ENCODE measurements around the gene TAF1A.

The TAF1A gene

DNA sequence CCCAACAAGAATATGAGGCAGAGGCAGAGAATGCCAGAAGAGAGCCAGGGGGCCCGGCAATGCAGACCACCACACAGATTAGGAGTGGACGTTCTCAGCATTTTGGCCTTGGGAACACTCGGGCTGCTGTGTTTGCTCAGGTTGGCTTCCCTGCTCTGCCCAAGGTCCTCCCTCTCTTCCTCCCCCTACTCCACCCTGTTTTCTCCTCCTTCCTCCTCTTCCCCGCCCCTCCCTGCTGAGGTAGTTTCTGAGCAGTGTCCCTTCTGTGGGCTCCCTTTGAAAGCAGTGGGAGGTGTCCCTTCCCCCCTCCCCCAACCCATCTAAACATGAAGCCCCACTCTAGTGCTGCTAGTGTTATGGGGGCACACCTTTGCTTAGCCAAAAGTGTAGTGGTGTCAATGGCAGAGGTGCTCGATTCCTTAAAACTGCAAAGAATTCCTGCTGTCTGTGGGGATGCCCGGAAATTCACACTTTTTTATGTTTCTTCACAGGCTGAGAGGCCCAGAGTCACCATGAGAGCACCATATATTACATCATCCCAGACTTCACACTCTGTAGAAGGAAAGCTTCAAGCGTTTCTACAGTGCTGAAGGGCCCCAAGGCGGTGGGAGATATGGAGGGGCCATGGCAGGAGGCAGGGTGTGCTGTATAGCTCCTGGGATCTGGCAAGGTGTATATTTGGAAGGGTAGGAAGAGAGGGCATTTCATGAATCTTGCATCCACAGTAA, 41.6 kb downstream of the TAF1A start, which contains the start of gene HHIPL2:
Gene HHIPL2, minus strand, starts transcription at position 161 of the 728 bp plus-strand sequence. Its CDS starts 60 bp downstream, at position 101.
- TF ChIP-seq, protein P1, sequence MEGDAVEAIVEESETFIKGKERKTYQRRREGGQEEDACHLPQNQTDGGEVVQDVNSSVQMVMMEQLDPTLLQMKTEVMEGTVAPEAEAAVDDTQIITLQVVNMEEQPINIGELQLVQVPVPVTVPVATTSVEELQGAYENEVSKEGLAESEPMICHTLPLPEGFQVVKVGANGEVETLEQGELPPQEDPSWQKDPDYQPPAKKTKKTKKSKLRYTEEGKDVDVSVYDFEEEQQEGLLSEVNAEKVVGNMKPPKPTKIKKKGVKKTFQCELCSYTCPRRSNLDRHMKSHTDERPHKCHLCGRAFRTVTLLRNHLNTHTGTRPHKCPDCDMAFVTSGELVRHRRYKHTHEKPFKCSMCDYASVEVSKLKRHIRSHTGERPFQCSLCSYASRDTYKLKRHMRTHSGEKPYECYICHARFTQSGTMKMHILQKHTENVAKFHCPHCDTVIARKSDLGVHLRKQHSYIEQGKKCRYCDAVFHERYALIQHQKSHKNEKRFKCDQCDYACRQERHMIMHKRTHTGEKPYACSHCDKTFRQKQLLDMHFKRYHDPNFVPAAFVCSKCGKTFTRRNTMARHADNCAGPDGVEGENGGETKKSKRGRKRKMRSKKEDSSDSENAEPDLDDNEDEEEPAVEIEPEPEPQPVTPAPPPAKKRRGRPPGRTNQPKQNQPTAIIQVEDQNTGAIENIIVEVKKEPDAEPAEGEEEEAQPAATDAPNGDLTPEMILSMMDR (IDR thresholded peaks at IDR 0.05; ENCODE audit: extremely low read depth, missing control alignments) = no peak
- no peak for DNase-seq (ENCODE audit: low spot score)

DNA sequence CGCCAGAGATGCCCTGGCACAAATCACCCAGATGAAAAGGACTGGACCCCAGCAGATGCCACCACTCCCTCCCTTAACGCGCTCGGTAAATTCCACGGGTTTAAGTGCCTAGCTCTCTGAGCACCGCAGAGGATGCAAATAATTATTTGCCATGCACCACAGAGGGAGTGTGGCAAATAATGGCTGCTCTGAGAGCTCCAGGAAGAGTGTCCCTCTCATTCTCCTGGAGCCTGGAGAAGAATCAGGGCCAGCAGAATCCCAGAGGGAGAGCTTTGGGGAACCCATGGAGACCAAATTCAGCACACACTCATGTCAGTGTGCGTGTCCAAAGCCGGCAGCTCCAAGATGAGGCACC, 42.5 kb downstream of the TAF1A start:
- DNase-seq (ENCODE audit: low spot score) = no peak
- TF ChIP-seq, protein P1 (IDR thresholded peaks at IDR 0.05; ENCODE audit: extremely low read depth, missing control alignments) = no peak

DNA sequence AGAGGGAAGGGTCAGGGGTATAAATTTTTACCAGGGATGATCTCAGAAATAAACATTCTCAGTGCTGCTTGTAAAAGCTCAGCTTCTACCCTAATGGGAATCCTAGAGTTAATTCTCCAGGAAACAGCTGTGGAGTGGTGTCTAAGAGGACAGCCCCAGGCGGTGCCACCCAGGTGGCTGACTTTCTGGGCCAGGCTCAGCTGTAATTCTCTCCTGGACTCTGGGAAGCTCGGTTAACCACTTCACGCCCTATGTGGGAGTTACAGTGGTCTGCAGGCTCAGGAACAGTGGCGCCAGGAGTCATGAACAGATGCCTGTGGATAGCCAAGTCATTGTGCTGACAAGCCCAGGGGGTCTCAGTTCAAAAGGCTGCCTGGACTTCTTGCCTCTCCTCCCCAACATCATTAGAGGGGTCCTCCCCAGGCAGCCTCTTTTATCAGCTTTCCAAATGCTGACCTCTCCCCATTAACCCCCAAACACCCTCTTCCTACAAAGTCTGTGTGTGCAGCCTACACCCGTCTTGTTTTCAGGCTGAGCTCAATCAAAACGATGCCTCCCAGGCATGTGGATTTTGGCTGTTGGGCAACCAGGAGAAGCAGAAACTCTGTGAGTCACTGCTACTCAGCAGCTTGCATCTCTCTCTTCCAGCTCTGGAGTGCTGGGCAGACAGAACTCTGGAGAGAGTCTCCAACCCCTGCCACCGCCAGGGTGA, 43.0 kb downstream of the TAF1A start:
- TF ChIP-seq, protein P1 (IDR thresholded peaks at IDR 0.05; ENCODE audit: extremely low read depth, missing control alignments) = no peak
- no peak for DNase-seq (ENCODE audit: low spot score)

- TF ChIP-seq, protein P1 (IDR thresholded peaks at IDR 0.05; ENCODE audit: extremely low read depth, missing control alignments) = no peak
- no peak for DNase-seq (ENCODE audit: low spot score)
Measured at GRCh38 chr1:222546091-222546490, 43.6 kb downstream of the TAF1A start.

DNA sequence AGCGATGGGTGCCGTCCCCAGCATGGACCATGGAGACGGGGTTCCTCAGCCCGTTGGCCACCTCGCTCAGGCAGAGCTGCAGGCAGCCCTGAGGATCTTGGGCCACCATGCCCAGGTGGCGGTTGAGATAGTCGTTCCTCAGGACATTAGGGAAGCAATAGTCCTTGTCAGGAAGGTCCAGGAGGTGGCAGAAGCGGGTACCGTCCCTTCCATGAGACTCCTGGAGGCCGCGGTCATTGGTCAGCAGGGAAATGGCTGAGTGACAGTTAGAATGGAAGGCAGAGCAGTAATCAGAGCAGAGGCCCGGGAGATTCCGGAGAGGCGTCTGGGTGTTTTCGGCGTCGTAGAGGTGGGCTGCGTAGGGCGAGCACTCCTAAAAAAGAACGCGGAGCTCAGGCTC, 45.9 kb downstream of the TAF1A start:
- TF ChIP-seq, protein P1 (IDR thresholded peaks at IDR 0.05; ENCODE audit: extremely low read depth, missing control alignments) = no peak
- no peak for DNase-seq (ENCODE audit: low spot score)

- TF ChIP-seq, protein P1 (IDR thresholded peaks at IDR 0.05; ENCODE audit: extremely low read depth, missing control alignments) = no peak
- DNase-seq (ENCODE audit: low spot score) = no peak
Measured at GRCh38 chr1:222540598-222540995, 49.1 kb downstream of the TAF1A start.

GRCh38 chr1:222539951-222540597, 49.7 kb downstream of the TAF1A start:
- DNase-seq (ENCODE audit: low spot score) = no peak
- TF ChIP-seq, protein P1 (IDR thresholded peaks at IDR 0.05; ENCODE audit: extremely low read depth, missing control alignments) = no peak

Data from GM20000 (cell line).